Activated CD4-positive, CD25-positive, alpha-beta regulatory T cell treated with anti-CD3 and anti-CD28 coated beads, Interleukin-2, amount 50 U/mL, for 16 hours (primary cell): ENCODE data around the gene CHRD.

Experiments used
- DNase-seq: peaks from one replicate; pipeline ENCODE4 v3.0.0-alpha.2; 2020; ENCODE audit warnings: low read depth, low spot score

The CHRD gene

DNA sequence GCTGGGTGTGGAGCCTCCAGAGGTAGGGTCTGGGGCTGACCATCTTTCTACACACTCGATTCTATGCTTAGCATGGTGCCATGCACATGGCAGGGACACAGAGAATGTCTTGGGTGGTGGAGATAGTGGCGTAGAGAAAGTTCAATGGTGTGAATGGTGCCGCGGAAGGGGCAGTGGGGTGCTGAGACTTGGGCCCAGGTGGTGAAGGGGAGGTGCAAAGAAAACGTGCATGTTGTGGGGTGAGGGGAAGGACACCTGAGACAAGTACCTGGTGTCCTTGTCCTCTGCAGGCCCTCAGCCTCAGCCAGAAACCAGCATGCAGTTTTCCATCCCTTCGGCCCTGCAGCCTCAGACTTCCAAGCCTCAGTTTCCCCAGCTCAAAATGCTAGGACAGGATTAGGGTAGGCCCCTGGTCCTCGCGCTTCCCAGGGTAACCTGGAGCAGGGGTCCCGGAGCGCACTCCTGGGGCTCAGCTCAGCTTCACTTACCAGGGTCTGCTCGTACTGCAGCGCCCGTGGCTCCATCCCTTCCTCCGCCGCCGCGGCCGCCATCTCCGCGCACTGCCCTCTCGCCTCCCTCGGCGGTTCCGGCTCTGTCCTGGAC is 18.8 kb upstream of the CHRD start:
- DNase-seq = no peak

DNA sequence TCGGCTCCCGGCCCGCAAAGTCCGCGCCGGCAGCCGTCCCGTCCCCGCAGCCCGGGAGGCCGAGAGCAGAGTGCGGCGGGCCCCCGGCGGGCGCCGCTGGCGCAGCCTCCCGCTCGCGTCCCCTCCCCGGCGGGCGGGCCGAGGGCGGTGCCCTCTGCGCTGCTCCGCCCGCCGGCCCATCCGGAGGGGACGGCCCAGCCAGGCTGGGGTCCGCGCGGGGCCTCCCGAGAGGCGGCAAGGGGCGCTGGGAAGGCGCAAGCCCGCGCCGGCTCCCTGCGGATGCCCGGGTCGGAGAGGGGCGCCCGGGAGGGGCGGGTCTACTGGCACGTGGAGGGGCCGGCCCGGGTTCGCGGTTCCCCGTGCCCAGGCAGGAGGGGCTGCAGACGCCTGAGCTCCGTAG is 18.3 kb upstream of the CHRD start, which contains the start of the genes CLCN2 and POLR2H:
TSS of gene CLCN2 (minus strand) at position 74 of the 400 bp plus-strand sequence. CDS start 126 bp downstream, outside the sequence.
TSS of gene POLR2H (plus strand) at position 179 of the 400 bp plus-strand sequence. CDS start 1,783 bp downstream, outside the sequence.
- no peak for DNase-seq

DNA sequence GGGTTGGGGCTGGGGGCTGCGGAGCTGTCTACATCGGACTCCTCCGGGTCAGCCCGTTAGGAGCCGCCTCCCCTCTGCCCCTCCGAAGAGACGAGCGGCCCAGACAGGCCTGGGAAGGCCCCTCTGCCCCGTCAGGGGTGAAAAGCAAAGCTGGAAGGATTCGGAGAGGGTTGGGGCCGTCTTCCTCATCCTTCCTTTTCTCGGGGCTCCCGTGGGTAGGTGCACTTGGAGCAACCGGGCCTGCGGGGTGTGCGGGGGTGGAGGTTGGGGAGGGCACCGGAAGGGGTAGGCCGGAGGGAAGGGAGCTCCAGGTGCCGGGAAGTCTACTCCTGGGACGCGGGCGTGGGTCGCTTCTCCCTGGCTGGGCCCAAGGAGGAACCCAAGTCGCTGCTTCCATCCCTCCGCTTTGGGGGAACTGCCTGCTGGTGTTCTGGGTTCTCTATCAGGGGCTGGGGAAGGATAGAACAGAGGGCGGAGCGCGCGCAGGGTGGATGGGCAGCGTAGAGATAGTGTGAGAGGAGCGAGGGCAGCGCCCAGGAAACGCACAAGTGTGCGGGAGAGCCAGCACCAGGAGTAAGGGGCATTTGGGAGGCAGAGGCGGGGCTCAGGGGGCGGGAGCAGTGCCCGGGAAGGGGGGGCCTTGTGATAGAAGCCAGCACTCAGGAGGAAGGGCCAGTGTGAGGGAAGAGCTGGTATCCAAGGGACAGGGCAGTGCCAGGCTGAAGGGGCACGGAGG is 17.8 kb upstream of the CHRD start:
- DNase-seq = no peak

DNA sequence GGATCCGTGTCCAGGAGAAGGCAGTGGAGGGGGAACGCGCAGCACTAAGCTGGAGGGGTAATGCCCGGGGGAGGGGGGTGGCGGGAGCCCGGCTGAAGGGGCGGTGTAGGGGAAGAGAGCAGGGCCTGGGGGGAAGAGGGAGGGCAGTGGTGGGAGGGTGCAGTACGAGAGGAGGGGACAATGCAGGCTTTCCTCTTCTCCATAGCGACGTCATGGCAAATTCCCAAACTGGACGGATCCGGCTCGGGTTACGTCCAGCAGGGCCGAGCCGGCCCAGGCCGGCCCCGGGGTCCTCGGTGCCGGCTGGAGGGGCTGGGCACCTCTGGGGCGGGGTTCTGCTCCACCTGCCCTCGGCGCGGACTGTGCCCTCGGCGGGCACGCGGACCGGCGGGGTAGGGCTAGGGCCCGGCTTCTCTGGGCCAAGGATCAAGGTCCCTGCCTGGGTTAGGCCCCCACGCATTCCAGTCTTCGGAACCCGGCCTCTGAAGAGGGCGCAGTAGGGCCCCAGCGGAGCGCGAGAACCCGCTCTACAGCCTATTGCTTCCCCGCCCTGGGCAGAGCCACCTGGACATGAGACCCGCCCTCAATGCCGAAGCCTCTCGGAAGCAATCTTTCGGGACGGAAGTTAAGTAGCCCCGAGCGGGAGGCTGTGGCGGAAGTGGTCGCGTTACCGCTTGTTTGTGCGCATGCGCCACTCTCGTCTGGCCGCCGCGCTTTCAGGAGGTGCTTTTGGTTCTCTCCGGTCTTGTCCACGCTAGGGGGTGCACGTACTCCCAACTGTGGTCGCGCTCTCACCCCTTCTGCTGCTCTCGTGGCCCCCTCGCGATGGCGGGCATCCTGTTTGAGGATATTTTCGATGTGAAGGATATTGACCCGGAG is 16.9 kb upstream of the CHRD start:
- DNase-seq = peak; percentile 88

DNA sequence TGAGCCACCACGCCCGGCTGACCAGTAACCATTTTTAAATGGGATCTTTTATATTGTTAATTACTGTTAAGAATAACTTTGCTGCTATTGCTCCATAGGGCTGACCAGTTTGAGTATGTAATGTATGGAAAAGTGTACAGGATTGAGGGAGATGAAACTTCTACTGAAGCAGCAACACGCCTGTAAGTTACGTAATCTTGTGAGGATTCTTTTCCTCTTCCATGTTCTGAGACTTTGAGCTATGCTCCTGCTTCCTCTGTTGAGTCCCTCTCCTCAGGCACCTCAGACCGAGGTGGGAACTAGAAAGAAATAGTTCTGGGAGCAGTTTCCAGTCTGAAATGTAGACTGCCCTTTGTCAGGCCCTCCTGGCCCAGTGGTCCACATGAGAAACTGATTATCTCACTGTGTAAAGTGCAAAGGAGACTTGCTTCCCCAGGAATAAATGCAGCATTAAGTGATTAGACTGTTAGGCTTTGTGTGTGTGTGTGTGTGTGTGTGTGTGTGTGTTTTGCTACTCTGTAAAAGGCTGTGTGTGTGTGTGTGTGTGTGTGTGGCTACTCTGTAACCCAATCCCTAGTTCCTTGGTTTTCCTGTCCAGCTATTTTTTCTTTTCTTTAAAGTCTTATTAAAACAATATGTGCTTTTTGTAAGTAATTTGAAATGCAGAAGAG is 13.1 kb upstream of the CHRD start:
- DNase-seq = no peak

DNA sequence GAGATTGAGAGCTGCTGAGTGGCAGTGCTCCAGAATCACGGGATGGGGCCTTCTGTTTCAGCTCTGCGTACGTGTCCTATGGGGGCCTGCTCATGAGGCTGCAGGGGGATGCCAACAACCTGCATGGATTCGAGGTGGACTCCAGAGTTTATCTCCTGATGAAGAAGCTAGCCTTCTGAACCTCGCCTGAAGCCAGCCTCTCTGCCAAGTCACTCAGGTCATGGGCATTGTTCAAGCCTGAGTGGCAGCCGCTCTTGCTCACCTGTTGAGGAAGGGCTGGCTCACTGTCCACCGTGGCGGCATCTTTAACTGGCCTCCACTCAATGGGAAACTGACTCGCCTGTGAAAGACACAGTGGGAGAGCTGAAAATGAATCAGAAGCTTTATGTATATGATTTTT is 11.7 kb upstream of the CHRD start:
- DNase-seq = no peak

DNA sequence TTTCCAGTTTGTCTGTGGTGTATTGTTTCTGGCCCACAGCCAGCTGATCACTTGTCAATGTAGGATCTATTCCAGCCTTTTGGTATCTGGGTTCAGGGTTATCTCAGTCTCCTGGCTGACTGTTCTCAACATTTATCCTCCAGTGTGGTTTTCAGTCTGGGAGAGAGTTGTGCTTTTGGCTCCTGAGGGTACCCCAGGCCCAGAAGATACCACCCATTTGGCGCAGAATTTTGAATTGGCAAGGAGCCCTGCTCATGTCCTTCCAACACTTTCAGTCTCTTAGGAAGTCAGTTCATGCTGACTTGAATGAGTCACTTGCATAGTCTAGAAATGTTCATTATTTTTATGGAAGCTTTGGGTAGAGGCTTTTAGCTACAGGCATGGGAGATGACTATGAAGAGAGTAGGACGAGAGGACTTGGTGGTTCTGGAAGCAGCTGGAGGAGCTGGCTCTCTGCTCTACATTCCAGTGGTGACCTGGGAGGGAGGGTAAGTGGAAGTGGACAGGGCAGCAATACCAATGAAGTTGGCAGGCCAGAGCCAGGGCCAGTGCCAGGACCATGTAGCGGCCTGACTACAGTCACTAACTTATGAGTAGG is 11.2 kb upstream of the CHRD start:
- DNase-seq = no peak

DNA sequence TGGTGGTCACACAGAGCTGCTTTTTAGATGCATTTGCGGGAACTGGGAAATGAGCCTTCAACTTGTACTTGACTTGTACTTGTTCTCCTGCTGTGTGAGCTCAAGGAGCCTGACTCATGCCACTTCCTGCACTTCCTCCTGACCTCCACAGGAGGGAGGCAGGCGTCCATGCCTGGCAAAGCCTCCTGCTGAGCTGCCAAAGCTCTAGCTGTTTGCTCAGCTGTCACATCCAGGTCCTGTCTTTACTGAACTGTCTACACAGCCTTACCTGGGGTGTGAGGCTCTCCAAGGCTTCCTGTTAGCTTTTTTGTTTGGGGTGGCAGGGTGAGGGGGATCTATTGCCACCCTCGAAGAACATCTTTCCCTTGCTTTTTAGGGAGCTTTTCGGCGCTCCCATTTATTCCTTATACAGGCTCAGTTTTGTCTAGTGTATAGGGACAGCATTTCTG is 8.3 kb upstream of the CHRD start:
- peak; percentile 11 for DNase-seq

DNA sequence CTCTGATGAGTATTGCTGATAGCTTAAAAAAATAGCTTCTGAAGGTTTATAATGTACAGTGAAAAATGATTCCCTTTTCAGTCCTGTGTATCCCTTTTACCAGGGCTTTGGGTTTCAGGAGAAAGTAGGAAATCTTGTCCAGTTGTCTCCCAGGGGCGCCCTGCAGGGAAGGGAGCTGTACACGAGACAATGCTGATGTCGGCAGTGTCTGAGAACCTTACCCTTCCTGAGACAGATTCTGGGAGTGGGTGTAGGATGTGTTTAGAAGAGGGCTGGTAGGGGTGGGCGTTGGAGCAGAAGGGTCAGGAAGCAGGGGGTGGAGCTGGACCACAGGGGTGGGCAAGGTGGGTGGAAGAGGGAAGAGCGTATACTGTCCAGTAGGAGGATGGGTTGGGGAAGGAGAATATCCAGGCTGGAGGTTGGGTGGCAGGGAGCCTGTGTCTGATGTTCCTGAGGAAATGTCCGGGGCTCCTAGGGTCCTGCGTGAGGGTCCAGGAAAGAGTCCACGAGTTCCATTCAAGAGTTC is 7.5 kb upstream of the CHRD start:
- DNase-seq = no peak

DNA sequence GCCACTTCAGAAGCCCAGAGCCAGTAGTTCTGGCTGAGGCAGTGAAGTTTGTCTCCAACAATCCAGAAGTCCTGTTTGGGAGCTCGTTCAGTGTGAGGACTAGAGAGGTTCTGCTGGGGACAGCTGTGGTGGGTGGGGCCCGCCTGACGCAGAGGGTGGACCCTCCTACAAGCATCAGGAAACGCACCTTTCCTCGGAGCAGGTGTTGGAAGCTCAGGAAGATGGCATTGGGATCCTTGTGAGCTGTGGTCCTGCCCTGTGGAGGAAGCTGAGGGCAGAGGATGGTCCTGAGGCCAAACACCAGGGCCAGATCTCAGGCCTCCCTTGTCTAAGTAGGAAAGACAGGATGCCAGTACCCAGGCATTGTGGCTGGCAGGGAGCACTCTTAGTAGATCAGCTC is 6.9 kb upstream of the CHRD start:
- DNase-seq = no peak

DNA sequence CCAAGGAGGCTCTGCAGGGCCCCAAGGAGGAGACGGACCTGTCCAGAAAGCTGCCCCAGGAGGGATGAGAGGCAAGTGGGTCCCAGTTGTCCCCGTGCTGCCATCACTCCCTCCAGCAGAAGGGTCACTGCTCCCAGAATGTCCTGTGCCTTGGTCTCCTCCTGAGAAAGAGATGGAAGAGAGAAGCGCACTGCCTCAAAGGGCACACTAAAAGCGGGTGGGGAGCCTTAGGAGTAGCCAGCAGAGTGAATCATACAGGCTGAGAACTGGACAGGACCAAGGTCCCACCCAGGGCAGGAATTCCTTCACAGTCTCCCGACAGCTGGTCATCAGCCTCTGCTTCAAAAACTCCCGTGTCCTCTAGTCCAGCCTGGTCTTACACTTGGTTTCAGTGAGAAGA is 6.4 kb upstream of the CHRD start:
- no peak for DNase-seq

DNA sequence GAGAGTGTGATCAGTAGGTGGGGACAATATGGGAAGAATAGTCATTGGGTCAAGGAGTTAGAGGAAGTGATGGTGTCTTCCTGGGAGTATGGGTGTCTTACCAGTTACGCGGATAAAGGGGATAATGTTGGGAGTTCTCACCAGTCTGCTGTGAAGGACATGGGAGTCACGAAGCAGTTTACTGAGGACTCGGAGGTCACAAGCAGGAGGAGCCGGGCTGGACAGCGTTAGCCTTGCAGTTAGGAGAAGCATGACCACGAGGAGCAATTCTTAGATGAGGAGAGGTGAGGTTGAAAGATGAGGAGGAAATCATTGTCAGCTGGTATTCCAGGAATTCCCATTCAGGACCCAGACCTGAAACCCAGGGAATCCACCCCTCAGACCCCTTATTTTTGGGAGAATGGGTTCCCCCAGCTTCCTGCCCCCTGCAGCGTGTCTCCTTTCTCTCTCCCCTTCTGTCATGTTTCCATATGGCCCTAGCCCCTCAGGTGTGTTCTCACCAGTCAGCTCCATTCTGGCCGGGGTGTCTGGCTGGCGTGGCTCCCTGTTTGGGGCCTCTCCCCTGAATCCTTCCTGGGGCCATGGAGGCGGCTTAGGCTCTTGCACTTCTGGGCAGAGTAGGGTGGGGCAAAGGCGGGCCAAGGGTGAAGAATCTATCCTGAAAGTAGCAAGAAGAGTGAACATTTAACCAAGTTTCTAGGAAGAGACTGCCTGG is 4.0 kb upstream of the CHRD start:
- DNase-seq = no peak

DNA sequence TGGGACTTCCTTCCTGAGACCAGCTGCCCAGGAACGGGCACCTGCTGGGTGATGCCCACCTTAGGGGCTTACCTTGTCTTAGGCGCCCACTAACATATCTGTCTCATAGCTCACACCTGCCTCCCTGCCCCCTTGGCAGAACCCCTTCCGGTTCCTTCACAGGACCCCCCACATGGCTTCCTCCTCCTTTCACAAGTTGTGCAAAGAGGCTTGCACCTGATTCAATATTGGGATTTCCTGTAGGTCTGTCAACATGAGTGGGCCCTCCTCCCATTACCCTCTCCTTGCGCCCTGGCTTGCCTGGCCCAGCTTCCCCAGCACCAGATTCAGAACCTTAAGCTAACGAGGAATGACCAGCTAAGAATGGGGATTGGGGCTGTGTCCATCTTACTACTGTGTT is 2.5 kb upstream of the CHRD start:
- DNase-seq = no peak

DNA sequence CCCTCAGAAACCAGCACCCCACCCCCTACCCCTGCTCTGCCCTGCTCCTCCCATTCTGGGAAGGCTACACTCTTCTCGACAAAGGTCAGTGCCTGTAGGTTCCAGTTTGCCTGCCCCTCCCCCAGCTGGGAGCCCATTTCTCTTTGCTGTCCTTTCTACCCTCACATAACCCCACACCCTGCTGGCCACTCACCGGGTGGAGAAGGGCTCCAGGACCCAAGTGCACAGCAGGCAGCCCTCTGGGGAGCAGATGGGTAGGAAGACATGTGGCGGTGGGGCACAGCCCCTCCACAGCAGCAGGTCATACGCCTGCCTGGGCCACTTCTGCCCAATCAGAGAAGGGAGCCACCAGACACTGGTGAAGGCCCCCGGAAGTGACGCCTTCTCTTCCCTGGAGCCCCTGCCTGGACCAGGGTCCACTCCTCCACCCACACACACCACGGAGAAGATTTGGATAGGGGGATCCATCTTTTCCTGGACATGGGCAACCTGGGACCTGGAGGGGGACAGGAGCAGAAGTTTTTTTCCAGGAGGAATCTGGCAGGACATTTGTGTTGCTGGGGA is 1.9 kb upstream of the CHRD start, which contains the start of gene THPO:
TSS of gene THPO (minus strand) at position 326 of the 564 bp plus-strand sequence. CDS start 1,948 bp downstream, outside the sequence.
- DNase-seq = no peak

DNA sequence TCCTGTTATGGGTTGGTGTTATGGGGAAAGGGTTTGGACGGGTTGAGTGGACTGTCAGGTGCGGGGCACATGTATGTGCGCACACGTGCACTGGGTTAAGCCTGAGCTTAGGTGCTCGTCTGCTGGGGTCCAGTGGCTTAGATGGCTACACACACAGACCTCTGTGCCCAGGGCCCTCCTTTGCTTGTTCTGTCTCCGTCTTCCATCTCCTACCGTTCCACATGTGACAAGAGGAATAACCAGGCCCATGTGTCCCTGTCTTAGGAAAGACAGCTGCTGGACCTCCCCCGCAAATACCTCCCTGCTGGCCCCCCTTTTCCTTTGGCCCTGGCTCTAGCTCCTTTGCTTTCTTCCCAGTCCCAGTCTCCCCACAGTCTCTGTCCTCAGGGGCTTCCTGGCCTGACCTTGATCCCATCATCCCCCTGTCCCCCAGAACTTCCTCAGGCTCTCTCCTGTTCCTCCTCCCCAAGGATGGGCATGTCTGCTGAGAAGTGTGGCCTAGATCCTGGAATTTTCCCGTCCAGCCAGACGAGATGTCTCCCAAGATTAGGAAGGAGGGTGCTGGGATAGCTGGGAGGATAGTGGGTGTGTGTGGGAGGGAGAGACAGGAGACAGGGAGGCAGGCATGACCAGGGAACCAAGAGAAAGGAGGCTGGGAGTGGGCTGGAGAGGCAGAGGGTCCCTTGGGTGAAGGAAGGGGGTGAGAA is 1.1 kb upstream of the CHRD start:
- DNase-seq = no peak

DNA sequence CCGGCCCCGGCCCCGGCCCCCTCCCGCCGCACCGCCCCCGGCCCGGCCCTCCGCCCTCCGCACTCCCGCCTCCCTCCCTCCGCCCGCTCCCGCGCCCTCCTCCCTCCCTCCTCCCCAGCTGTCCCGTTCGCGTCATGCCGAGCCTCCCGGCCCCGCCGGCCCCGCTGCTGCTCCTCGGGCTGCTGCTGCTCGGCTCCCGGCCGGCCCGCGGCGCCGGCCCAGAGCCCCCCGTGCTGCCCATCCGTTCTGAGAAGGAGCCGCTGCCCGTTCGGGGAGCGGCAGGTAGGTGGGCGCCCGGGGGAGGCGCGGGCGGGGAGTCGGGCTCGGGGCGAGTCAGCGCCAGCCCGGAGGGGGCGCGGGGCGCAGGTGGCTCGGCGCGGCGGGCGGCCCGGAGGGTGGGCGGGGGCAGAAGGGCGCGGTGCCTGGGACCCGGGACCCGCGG is 352 bp downstream of the CHRD start:
- no peak for DNase-seq

DNA sequence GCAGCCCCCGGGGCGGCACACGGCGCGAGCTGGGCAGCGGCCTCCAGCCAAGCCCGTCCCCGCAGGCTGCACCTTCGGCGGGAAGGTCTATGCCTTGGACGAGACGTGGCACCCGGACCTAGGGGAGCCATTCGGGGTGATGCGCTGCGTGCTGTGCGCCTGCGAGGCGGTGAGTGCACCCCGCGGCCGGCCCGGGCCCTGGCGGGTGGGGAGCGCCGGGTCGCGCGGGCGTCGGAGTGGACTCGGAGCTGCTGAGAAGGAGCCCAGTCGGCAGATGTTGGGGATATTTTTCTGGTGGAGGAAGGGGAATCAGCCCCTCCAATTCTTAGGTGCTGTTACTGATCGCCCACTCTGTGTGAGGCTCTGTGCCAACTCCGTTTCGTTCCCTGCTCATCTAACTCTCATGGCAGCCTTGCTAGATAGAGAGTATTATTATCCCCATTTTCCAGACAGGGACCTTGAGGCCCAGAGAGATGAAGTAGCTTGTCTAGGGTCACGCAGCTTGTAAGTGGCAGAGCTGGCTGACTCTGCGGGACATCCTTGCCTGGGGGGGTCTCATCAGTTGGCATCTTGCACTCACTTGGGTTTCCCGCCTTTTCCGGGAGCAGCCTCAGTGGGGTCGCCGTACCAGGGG is 890 bp downstream of the CHRD start:
- DNase-seq = no peak
